CD4-positive, CD25-positive, alpha-beta regulatory T cell (primary cell): Measurements from ENCODE around the gene ADGRG6. TPM values are rescaled to one million over a fixed set of nuclear protein-coding genes. Genes with fewer than 3 reads are reported as not detected.

Experiments
- ATAC-seq, 2 donors: fragments of 150-1000 bp; cut with Tn5 transposase; one replicate each; pipeline ENCODE4 v1.10.0; 2021; ENCODE audit warnings: low read depth in 2 of 2, moderate number of reproducible peaks in 2 of 2, moderate library complexity in 1 of 2
- DNase-seq, 3 donors: peaks; one replicate each; pipeline versions ENCODE4 v3.0.0 to v3.0.0-alpha.2; 2012 to 2022; ENCODE audit warnings: mixed read lengths in 1 of 3
- H3K27ac ChIP-seq: one replicate; pipeline ENCODE4 v1.7.0; 2013; ENCODE audit warnings: mild to moderate bottlenecking, low read length; ENCODE audit not compliant: insufficient read depth, poor library complexity, severe bottlenecking
- H3K27me3 ChIP-seq: one replicate; pipeline ENCODE4 v1.7.0; 2013; ENCODE audit warnings: low read length; ENCODE audit not compliant: control insufficient read depth, insufficient read depth
- H3K36me3 ChIP-seq: one replicate; pipeline ENCODE4 v1.7.0; 2013; ENCODE audit warnings: mild to moderate bottlenecking, low read length, moderate library complexity; ENCODE audit not compliant: control insufficient read depth, insufficient read depth
- H3K4me1 ChIP-seq: 2 replicates; pipeline ENCODE4 v1.7.0; 2013; ENCODE audit warnings: mild to moderate bottlenecking, low read length; ENCODE audit not compliant: insufficient read depth, control insufficient read depth, poor library complexity, severe bottlenecking
- H3K4me3 ChIP-seq: one replicate; pipeline ENCODE4 v1.7.0; 2013; ENCODE audit warnings: low read depth, mild to moderate bottlenecking, low read length, moderate library complexity
- H3K9me3 ChIP-seq, 2 experiments: 1 replicate in 1 of 2; 2 replicates in 1 of 2; pipeline ENCODE4 v1.7.0; 2013; ENCODE audit warnings: low read length in 2 of 2, mild to moderate bottlenecking in 1 of 2, moderate library complexity in 1 of 2; ENCODE audit not compliant: control insufficient read depth in 2 of 2
- H3K27ac Mint-ChIP-seq, 3 donors: one replicate each; pipeline ENCODE4 v1.8.0; 2020 to 2022; ENCODE audit warnings: mild to moderate bottlenecking in 3 of 3, mixed read lengths in 3 of 3, moderate library complexity in 2 of 3
- H3K27me3 Mint-ChIP-seq: one replicate; pipeline ENCODE4 v1.8.0; 2022; ENCODE audit warnings: mild to moderate bottlenecking, mixed read lengths
- H3K36me3 Mint-ChIP-seq: one replicate; pipeline ENCODE4 v1.8.0; 2020; ENCODE audit warnings: mixed read lengths
- H3K4me1 Mint-ChIP-seq, 4 donors: one replicate each; pipeline ENCODE4 v1.8.0; 2020 to 2022; ENCODE audit warnings: mixed read lengths in 4 of 4, mild to moderate bottlenecking in 1 of 4
- H3K4me3 Mint-ChIP-seq, 4 donors: one replicate each; pipeline ENCODE4 v1.8.0; 2020 to 2022; ENCODE audit warnings: mild to moderate bottlenecking in 4 of 4, mixed read lengths in 4 of 4, moderate library complexity in 3 of 4
- H3K9me3 Mint-ChIP-seq, 7 donors: one replicate each; pipeline ENCODE4 v1.8.0; 2020 to 2022; ENCODE audit warnings: mixed read lengths in 7 of 7, mild to moderate bottlenecking in 3 of 7, moderate library complexity in 2 of 7
- polyA plus RNA-seq, 4 donors: library from polyadenylated mRNA; unstranded; fragments of 300-500 nt; fragmentation: Illumina TruSeq; gene quantifications; one replicate each; pipeline ENCODE4 v1.2.3, GENCODE V29; 2021
- total RNA-seq: library from RNA; stranded (reverse); gene quantifications from one replicate; pipeline ENCODE4 v1.2.3, GENCODE V29; 2022

Gene ADGRG6
- total and polyA plus RNA-seq, 5 donors from 2014 or later = 0.74 TPM; not detected in 4

DNA sequence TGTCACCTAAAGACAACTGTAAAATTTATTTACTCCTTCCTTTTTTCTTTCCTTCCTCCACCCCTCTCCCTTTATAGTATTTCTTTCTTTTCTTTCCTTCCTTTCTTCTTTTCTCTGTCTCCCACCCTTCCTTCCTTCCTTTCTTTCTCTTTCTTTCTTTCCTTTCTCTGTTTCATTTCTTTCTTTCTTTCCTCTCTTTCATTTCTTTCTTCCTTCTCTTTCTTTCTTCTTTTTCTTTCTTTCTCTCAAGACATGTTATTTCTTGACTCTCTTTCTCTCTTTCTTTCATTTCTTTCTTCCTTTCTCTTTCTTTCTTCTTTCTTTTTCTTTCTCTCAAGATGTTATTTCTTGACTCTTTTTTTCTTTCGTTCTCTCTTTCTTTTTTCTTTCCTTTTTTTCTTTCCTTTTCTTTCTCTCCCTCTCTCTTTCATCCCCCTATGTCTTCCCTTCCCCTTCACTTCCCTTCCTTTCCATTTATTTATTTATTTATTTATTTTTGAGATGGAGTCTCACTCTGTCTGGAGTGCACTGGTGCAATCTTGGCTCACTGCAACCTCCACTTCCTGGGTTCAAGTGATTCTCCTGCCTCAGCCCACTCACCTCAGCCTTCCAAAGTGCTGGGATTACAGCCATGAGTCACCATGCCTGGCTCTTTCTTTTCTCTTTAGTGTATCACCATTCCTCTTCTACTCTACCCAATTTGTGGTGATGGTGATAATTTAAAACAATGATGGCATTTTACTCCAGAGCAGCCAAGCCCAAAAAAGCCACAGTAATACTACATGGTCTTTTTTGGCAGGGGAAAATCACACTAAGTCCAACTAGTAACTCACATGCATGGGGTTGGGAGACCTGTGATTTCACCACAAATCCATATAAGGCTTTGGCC is 188.2 kb downstream of the ADGRG6 start:
- H3K9me3 Mint-ChIP-seq = peaks cover 0 to 2% (median 0%) of the 10 kb centered on the region in 7 donors
- peaks cover 5% of the 10 kb centered on the region for H3K27me3 Mint-ChIP-seq
- Histone ChIP-seq H3K4me1 (no peaks in the 10 kb centered on the region), H3K36me3 (no peaks in the 10 kb centered on the region), H3K27me3 (no peaks in the 10 kb centered on the region), H3K4me3 (no peak overlapping the region), H3K9me3 (no peaks in the 10 kb centered on the region), H3K27ac (no peak overlapping the region)
- no peak for DNase-seq
- no peak overlapping the region for H3K4me3 Mint-ChIP-seq
- H3K27ac Mint-ChIP-seq = no peak overlapping the region
- H3K4me1 Mint-ChIP-seq = peaks cover 0 to 2% (median 0%) of the 10 kb centered on the region in 4 donors
- no peaks in the 10 kb centered on the region for H3K36me3 Mint-ChIP-seq
- no peak for ATAC-seq

Other genes with a start within 250 kb of the ADGRG6 start
- gene GJE1, start 169.1 kb upstream of the ADGRG6 start, total RNA-seq = not detected
- not detected for gene GJE1, start 169.1 kb upstream of the ADGRG6 start, polyA plus RNA-seq
- gene NMBR, start 154.9 kb upstream of the ADGRG6 start, total RNA-seq = not detected
- gene NMBR, start 154.9 kb upstream of the ADGRG6 start, polyA plus RNA-seq = not detected
- gene VTA1, start 154.7 kb upstream of the ADGRG6 start, total RNA-seq = 20.1 TPM
- 10 to 100 TPM; 68.6 to 90.0 (median 83.5) TPM for gene VTA1, start 154.7 kb upstream of the ADGRG6 start, polyA plus RNA-seq